Breast epithelium (tissue), 3 donors: ENCODE results near the gene PGK2.

Source experiments
- CTCF ChIP-seq, 3 donors: fragments of 450-650 bp; IDR thresholded peaks; one replicate each; pipeline ENCODE4 v1.5.1; 2016 to 2017; ENCODE audit warnings: antibody characterized with exemption in 3 of 3, mild to moderate bottlenecking in 3 of 3, moderate library complexity in 3 of 3
- POLR2A ChIP-seq: fragments of 450-650 bp; IDR thresholded peaks from one replicate; pipeline ENCODE4 v1.6.1; 2016; ENCODE audit warnings: antibody characterized with exemption, mild to moderate bottlenecking, moderate library complexity

GRCh38 chr6:49784272-49784671 is 2.8 kb downstream of the PGK2 start:
- TF ChIP-seq POLR2A (no peak), CTCF (IDR thresholded peaks at IDR 0.05) (no peak)
